Thyroid gland (tissue), 4 donors: Measurements from ENCODE around the gene HIVEP2.

Source experiments
- POLR2A ChIP-seq, 2 donors: fragments of 450-650 bp; IDR thresholded peaks; one replicate each; pipeline ENCODE4 v1.6.1; 2017; ENCODE audit warnings: antibody characterized with exemption in 2 of 2, mild to moderate bottlenecking in 2 of 2, moderate library complexity in 1 of 2
- TF ChIP-seq, protein P1 (sequence below), 6 experiments: fragments of 200-600 bp in 3 of 6; fragments of 450-650 bp in 3 of 6; sonication (generic) in 3 of 6; IDR thresholded peaks; one replicate each; pipeline ENCODE4 v1.5.1; 2016 to 2019; ENCODE audit warnings: antibody characterized with exemption in 6 of 6, mild to moderate bottlenecking in 2 of 6, inconsistent platforms in 1 of 6, moderate library complexity in 1 of 6

GRCh38 chr6:142735204-142735603 lies 209.8 kb downstream of the HIVEP2 start:
- TF ChIP-seq, protein P1, sequence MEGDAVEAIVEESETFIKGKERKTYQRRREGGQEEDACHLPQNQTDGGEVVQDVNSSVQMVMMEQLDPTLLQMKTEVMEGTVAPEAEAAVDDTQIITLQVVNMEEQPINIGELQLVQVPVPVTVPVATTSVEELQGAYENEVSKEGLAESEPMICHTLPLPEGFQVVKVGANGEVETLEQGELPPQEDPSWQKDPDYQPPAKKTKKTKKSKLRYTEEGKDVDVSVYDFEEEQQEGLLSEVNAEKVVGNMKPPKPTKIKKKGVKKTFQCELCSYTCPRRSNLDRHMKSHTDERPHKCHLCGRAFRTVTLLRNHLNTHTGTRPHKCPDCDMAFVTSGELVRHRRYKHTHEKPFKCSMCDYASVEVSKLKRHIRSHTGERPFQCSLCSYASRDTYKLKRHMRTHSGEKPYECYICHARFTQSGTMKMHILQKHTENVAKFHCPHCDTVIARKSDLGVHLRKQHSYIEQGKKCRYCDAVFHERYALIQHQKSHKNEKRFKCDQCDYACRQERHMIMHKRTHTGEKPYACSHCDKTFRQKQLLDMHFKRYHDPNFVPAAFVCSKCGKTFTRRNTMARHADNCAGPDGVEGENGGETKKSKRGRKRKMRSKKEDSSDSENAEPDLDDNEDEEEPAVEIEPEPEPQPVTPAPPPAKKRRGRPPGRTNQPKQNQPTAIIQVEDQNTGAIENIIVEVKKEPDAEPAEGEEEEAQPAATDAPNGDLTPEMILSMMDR (IDR thresholded peaks at IDR 0.05), result no peak
- TF ChIP-seq POLR2A (IDR thresholded peaks at IDR 0.05), result no peak
